Stimulated activated effector memory CD8-positive, alpha-beta T cell treated with anti-CD3 and anti-CD28 coated beads, Interleukin-12 subunit alpha, Interleukin-12 subunit beta, amount 100 ng/mL, for 72 hours (primary cell): Measurements from ENCODE around the gene MEX3C.
A peak's percentile ranks its signal among the peaks of the same experiment; 100 is the strongest.

Experiments
- ATAC-seq: fragments of 150-1000 bp; cut with Tn5 transposase; 2 replicates; pipeline ENCODE4 v1.10.0; 2021
- DNase-seq, 2 donors: peaks; one replicate each; pipeline ENCODE4 v3.0.0; 2021 to 2022; ENCODE audit warnings: low spot score in 2 of 2
- H3K27ac Mint-ChIP-seq: one replicate; pipeline ENCODE4 v1.8.0; 2022; ENCODE audit warnings: mild to moderate bottlenecking, mixed read lengths
- H3K36me3 Mint-ChIP-seq: one replicate; pipeline ENCODE4 v1.8.0; 2022; ENCODE audit warnings: mild to moderate bottlenecking, mixed read lengths
- H3K4me1 Mint-ChIP-seq: one replicate; pipeline ENCODE4 v1.8.0; 2022; ENCODE audit warnings: mixed read lengths
- H3K4me3 Mint-ChIP-seq: one replicate; pipeline ENCODE4 v1.8.0; 2022; ENCODE audit warnings: mild to moderate bottlenecking, mixed read lengths
- H3K9me3 Mint-ChIP-seq: one replicate; pipeline ENCODE4 v1.8.0; 2022; ENCODE audit warnings: mixed read lengths

The MEX3C gene

DNA sequence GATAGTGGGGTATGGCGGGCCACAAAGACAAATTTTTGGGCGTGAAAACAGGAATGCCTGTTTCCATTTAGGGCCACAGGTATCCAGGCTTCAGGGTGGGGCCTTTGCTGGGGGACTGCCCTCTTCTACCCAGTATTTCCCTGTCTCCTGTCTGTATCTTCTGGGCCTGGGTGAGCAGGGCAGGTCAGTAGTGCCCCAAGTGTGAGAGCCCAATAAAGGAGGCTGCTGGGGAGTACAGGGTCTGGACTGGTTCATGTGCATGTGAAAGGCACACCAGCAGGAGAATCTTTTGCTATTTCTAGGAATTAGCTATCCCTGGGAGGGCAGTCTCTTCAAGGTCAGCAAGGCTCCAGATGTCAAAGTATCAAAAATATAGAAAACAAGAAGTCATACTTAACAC, 71.5 kb downstream of the MEX3C start:
- DNase-seq: no peak
- H3K9me3 Mint-ChIP-seq: no peaks in the 10 kb centered on the region
- H3K4me3 Mint-ChIP-seq: no peak overlapping the region
- H3K4me1 Mint-ChIP-seq: no peaks in the 10 kb centered on the region
- ATAC-seq: no peak
- H3K27ac Mint-ChIP-seq: peak overlapping the region; percentile 48
- no peaks in the 10 kb centered on the region for H3K36me3 Mint-ChIP-seq
